GM12878 (cell line): ENCODE data around the gene CPA2. TPM values are rescaled to one million over a fixed set of nuclear protein-coding genes. Genes with fewer than 3 reads are reported as not detected.
A peak's percentile ranks its signal among the peaks of the same experiment; 100 is the strongest.

ENCODE experiments used
- ATAC-seq: fragments of 200-7000 bp; cut with Tn5 transposase; 3 replicates; pipeline ENCODE4 v1.9.1; 2020; ENCODE audit warnings: mild to moderate bottlenecking, moderate library complexity
- BruUV-seq: library from RNA; stranded (reverse); fragments of 400-500 nt; replicated peaks from 2 replicates; lab custom pipeline; 2021; lab: Mats Ljungman, UMichigan
- CTCF ChIA-PET: fragments of 300-600 bp; sonication (Branson Sonifier 250); formaldehyde crosslinking; extraction: SDS; loops from one replicate; lab custom pipeline; 2021; ENCODE audit warnings: inconsistent platforms; lab: Yijun Ruan, JAX
- POLR2A ChIA-PET: fragments of 350-600 bp; formaldehyde crosslinking; extraction: SDS; loops from one replicate; lab custom pipeline; 2021; ENCODE audit warnings: inconsistent platforms; lab: Charles Lee
- RAD21 ChIA-PET: fragments of 300-600 bp; sonication (Branson Sonifier 250); formaldehyde crosslinking; loops from one replicate; lab custom pipeline; 2023; ENCODE audit warnings: antibody characterized with exemption; ENCODE audit not compliant: unreplicated experiment; lab: Charles Lee
- SMC1A ChIA-PET: fragments of 300-600 bp; sonication (Branson Sonifier 250); formaldehyde crosslinking; loops from one replicate; lab custom pipeline; 2023; ENCODE audit not compliant: unreplicated experiment, uncharacterized antibody; lab: Charles Lee
- DNase-seq: peaks from one replicate; pipeline ENCODE4 v3.0.0-alpha.2; 2011; ENCODE audit warnings: low read depth, low spot score
- FAIRE-seq: peaks from 3 replicates; lab custom pipeline; 2011; peaks lifted over from hg19 to GRCh38; lab: Jason Lieb, UNC
- H2AFZ ChIP-seq: 2 replicates; pipeline ENCODE4 v1.6.0; 2011; ENCODE audit warnings: low read depth, low read length, control low read depth; ENCODE audit not compliant: control insufficient read depth
- H3K27ac ChIP-seq: 2 replicates; pipeline ENCODE4 v1.5.1; 2011; ENCODE audit warnings: control low read depth; ENCODE audit not compliant: control insufficient read depth, insufficient read depth
- H3K27me3 ChIP-seq, 2 experiments: replicated peaks in 1 of 2; 2 replicates each; pipeline versions ENCODE4 v1.6.0 to v1.6.1; 2011; ENCODE audit warnings: low read length in 1 of 2; ENCODE audit not compliant: control insufficient read depth in 2 of 2, insufficient read depth in 2 of 2
- H3K36me3 ChIP-seq, 2 experiments: 2 replicates each; pipeline ENCODE4 v1.5.1; 2011; ENCODE audit warnings: low read length in 1 of 2; ENCODE audit not compliant: control insufficient read depth in 2 of 2, insufficient read depth in 2 of 2
- H3K4me1 ChIP-seq: 2 replicates; pipeline ENCODE4 v1.6.1; 2011; ENCODE audit warnings: mild to moderate bottlenecking, low read length, moderate library complexity, mixed read lengths; ENCODE audit not compliant: control insufficient read depth, insufficient read depth
- H3K4me2 ChIP-seq: 2 replicates; pipeline ENCODE4 v1.6.0; 2011; ENCODE audit warnings: control low read depth; ENCODE audit not compliant: control insufficient read depth, insufficient read depth
- H3K4me3 ChIP-seq: fragments of 200-600 bp; sonication (generic); 2 replicates; pipeline ENCODE4 v1.5.1; 2016
- H3K79me2 ChIP-seq: 2 replicates; pipeline ENCODE4 v1.6.0; 2011; ENCODE audit warnings: low read length; ENCODE audit not compliant: control insufficient read depth, insufficient read depth
- H3K9ac ChIP-seq: 2 replicates; pipeline ENCODE4 v1.8.0; 2011; ENCODE audit warnings: low read length, control low read depth, mixed read lengths; ENCODE audit not compliant: control insufficient read depth, insufficient read depth
- H3K9me3 ChIP-seq: replicated peaks from 3 replicates; pipeline ENCODE4 v1.5.1; 2011; ENCODE audit warnings: mild to moderate bottlenecking, low read length; ENCODE audit not compliant: control insufficient read depth, insufficient read depth
- H4K20me1 ChIP-seq: 2 replicates; pipeline ENCODE4 v1.6.0; 2011; ENCODE audit not compliant: control insufficient read depth, insufficient read depth
- BACH1 ChIP-seq: fragments of 450-650 bp; IDR thresholded peaks from 2 replicates; pipeline ENCODE4 v1.6.1; 2017; ENCODE audit warnings: mild to moderate bottlenecking, borderline replicate concordance
- IKZF1 ChIP-seq: fragments of 450-650 bp; conservative IDR thresholded peaks from 2 replicates; pipeline ENCODE4 v1.6.1; 2017; ENCODE audit warnings: antibody characterized with exemption, mild to moderate bottlenecking
- NFYB ChIP-seq: IDR thresholded peaks from 2 replicates; pipeline ENCODE4 v1.6.1; 2011; ENCODE audit warnings: low read depth, mild to moderate bottlenecking, low read length, improper control_type of control experiment, moderate library complexity; ENCODE audit not compliant: insufficient read depth
- PAX8 ChIP-seq: fragments of 450-650 bp; IDR thresholded peaks from 2 replicates; pipeline ENCODE4 v1.6.1; 2017; ENCODE audit warnings: mild to moderate bottlenecking, moderate library complexity
- SMARCA5 ChIP-seq: fragments of 450-650 bp; IDR thresholded peaks from 2 replicates; pipeline ENCODE4 v1.6.1; 2017; ENCODE audit warnings: mild to moderate bottlenecking
- ZSCAN29 ChIP-seq: fragments of 450-650 bp; IDR thresholded peaks from 2 replicates; pipeline ENCODE4 v1.6.1; 2017; ENCODE audit warnings: mild to moderate bottlenecking, moderate library complexity
- ZZZ3 ChIP-seq: IDR thresholded peaks from 2 replicates; pipeline ENCODE4 v1.6.1; 2011; ENCODE audit warnings: low read depth; ENCODE audit not compliant: control insufficient read depth, insufficient read length
- WGBS: methylation state at CpG from one replicate; pipeline ENCODE4 v1.1.6; 2016; ENCODE audit warnings: low lambda C conversion rate; ENCODE audit not compliant: insufficient replicate concordance, insufficient coverage; ENCODE audit errors: missing lambda C conversion rate; 5-methylcytosine and 5-hydroxymethylcytosine counted together
- in situ Hi-C: fragments of 300-500 bp; cut with MboI; formaldehyde crosslinking; loops from 9 replicates; pipeline ENCODE4 v1.14.3; 2018; ENCODE audit warnings: mixed read lengths
- intact Hi-C: fragments of 100-400 bp; cut with micrococcal nuclease; formaldehyde crosslinking; loops from one replicate; pipeline ENCODE4 v1.14.2; 2022; ENCODE audit not compliant: unreplicated experiment
- polyA plus RNA-seq, 11 experiments: library from polyadenylated mRNA; depleted of rRNA in 4 of 11; unstranded in 6 of 11; stranded (reverse) in 5 of 11; fragments of >200 nt; fragmentation: Nextera tagmentation in 4 of 11; fragmentation: Illumina TruSeq in 1 of 11; extraction: Ambion mirVana in 4 of 11; extraction: Trizol in 1 of 11; gene quantifications; 1 replicate in 1 of 11; 2 replicates in 10 of 11; pipeline versions ENCODE4 v1.2.1 to v1.2.3, GENCODE V29; 2011 to 2016; ENCODE audit warnings: inconsistent platforms in 2 of 11, missing spikeins in 2 of 11, low read depth in 1 of 11
- total RNA-seq, 4 experiments: library from RNA; depleted of rRNA in 3 of 4; stranded (reverse); fragments of >200 nt in 3 of 4; fragmentation: Illumina TruSeq in 1 of 4; extraction: Trizol in 1 of 4; gene quantifications; 2 replicates each; pipeline versions ENCODE4 v1.2.1 to v1.2.3, GENCODE V29; 2013 to 2021
- TF ChIP-seq, protein P1 (sequence below): IDR thresholded peaks from 2 replicates; pipeline ENCODE4 v1.6.1; 2012; ENCODE audit warnings: mild to moderate bottlenecking, low read depth, low read length

CPA2 gene
- total and polyA plus RNA-seq, 10 of the 15 experiments (the other 5 are each of a cell fraction or from before 2014, with no cell fraction given) = 0.04 to 1.9 TPM; not detected in 8

DNA sequence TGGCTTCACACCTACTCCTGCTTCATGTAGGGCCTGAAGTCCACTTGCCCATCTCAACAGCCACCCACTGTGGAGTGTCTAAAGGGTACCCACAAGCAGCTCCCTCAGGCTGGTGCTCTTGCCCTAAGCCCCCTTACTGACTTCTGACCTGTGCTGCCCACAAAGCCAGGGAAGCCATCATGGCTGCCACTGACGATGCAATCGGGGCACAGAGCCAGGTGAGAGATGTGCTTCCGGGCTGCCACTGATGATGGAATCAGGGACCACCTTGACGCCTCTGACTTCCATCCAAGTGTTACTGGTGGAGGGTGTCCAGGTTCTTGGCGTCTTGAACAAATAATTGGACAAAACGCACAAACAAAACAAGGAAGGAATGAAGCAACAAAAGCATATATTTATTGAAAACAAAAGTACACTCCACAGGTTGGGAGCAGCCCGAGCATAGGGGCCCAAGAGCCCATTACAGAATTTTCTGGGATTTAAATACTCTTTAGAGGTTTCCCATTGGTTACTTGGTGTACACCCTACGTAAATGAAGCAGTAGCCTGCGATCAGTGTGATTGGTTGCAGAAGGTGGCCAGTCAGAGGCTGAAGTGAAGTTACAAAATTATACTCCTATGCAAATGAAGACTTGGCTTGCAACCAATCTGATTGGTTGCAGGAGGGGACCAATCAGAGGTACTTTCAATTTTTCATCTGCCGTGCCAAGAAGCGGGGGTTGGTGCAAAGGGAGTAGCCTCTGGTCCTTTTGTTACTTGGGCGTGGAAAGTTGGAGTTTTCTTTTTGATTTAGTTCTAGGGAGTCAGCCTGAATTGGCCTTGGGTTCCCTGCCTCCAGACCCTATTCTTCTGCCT is 4.5 kb downstream of the CPA2 start:
- no peaks in the 10 kb centered on the region for H4K20me1 ChIP-seq
- ChIA-PET RAD21 (no interaction called here), CTCF (no interaction called here), POLR2A (no interaction called here)
- ATAC-seq = no peak
- no peaks in the 10 kb centered on the region for H3K79me2 ChIP-seq
- in situ Hi-C loops = no loop called here
- H3K4me3 ChIP-seq = no peak overlapping the region
- H3K4me1 ChIP-seq = no peaks in the 10 kb centered on the region
- FAIRE-seq = no peak
- 76% methylated on average over 12 of the region's 12 CpGs for WGBS
- no TSS peak for BruUV-seq
- no peak overlapping the region; the same call in 1 of the 2 replicates for H2AFZ ChIP-seq
- TF ChIP-seq BACH1 (no peak), NFYB (0 out of 2 replicates have a peak, but pooled peaks have one; percentile 11)
- TF ChIP-seq, all 136 proteins: peak for 1
- DNase-seq = no peak
- Histone ChIP-seq H3K4me2 (no peak overlapping the region), H3K36me3 (no peaks in the 10 kb centered on the region), H3K27me3 (peaks cover 0 to 4% of the 10 kb centered on the region in 2 experiments; a peak in 1 of 4 replicates), H3K27ac (no peak overlapping the region), H3K9ac (no peak overlapping the region), H3K9me3 (no peaks in the 10 kb centered on the region)
- intact Hi-C loops = loop anchor here (10.0 kb wide), 1 partner anchor 56 kb away; no protein-coding TSS in a partner anchor
- SMC1A ChIA-PET = no interaction called here

DNA sequence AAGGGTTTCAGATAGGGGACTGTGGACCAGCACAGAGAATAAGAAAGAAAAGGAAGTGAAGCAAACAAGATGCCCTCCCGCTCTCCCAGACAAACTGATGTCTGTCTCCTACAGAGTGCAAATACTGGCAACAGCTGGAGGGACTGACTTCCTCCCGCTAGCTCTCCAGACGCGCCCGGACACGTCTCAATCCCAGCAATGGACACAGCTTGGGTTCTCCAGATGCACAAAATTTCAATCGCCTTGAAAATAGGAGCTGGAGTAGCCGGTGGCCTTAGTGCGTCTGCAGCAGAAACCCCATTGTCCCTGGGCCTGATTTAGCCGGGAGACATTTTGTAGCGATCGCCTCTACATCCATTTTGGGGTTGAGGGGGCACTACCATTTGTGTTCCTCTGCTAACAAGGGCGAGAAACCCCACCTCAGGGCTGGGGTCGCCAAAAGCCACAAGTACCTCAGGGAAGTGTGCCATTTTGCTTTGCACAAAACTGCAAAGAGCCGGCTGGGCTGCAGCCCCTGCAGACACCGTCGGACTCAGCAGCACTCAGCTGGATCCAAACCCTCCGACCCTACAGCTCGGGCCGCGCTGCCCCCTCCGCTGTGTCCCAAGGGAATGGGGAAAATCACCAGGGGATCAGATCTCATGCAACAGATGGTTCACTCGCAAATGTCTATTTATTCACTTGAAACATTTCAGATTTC is 5.9 kb downstream of the CPA2 start:
- FAIRE-seq (no peak), ATAC-seq (no peak), DNase-seq (no peak)
- H3K9me3 ChIP-seq = no peaks in the 10 kb centered on the region
- no peak overlapping the region for H3K4me2 ChIP-seq
- in situ Hi-C loops (no loop called here), intact Hi-C loops (loop anchor here (10.0 kb wide), 1 partner anchor 58 kb away; no protein-coding TSS in a partner anchor)
- H3K27me3 ChIP-seq = peaks cover 0 to 4% of the 10 kb centered on the region in 2 experiments; a peak in 1 of 4 replicates
- POLR2A ChIA-PET = interaction anchor here (0.6 kb wide), 1 partner anchor 109 kb away, joined by 3 read pairs; no protein-coding TSS in a partner anchor
- H2AFZ ChIP-seq = no peak overlapping the region
- RAD21 ChIA-PET = no interaction called here
- H3K9ac ChIP-seq = no peak overlapping the region
- H3K36me3 ChIP-seq = no peaks in the 10 kb centered on the region
- no peaks in the 10 kb centered on the region for H4K20me1 ChIP-seq
- CTCF ChIA-PET = no interaction called here
- no TSS peak for BruUV-seq
- 71% methylated on average over 23 of the region's 23 CpGs for WGBS
- H3K79me2 ChIP-seq = no peaks in the 10 kb centered on the region
- H3K4me1 ChIP-seq = no peaks in the 10 kb centered on the region
- no peak overlapping the region for H3K4me3 ChIP-seq
- no peak overlapping the region for H3K27ac ChIP-seq
- SMC1A ChIA-PET = no interaction called here
- no peak for TF ChIP-seq IKZF1
- no peak for TF ChIP-seq ZZZ3
- TF ChIP-seq, protein P1, sequence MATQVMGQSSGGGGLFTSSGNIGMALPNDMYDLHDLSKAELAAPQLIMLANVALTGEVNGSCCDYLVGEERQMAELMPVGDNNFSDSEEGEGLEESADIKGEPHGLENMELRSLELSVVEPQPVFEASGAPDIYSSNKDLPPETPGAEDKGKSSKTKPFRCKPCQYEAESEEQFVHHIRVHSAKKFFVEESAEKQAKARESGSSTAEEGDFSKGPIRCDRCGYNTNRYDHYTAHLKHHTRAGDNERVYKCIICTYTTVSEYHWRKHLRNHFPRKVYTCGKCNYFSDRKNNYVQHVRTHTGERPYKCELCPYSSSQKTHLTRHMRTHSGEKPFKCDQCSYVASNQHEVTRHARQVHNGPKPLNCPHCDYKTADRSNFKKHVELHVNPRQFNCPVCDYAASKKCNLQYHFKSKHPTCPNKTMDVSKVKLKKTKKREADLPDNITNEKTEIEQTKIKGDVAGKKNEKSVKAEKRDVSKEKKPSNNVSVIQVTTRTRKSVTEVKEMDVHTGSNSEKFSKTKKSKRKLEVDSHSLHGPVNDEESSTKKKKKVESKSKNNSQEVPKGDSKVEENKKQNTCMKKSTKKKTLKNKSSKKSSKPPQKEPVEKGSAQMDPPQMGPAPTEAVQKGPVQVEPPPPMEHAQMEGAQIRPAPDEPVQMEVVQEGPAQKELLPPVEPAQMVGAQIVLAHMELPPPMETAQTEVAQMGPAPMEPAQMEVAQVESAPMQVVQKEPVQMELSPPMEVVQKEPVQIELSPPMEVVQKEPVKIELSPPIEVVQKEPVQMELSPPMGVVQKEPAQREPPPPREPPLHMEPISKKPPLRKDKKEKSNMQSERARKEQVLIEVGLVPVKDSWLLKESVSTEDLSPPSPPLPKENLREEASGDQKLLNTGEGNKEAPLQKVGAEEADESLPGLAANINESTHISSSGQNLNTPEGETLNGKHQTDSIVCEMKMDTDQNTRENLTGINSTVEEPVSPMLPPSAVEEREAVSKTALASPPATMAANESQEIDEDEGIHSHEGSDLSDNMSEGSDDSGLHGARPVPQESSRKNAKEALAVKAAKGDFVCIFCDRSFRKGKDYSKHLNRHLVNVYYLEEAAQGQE = no peak
- no peak for TF ChIP-seq PAX8
- no peak for TF ChIP-seq ZSCAN29
- TF ChIP-seq SMARCA5 = no peak
